ENCODE results near the gene GALNT16. TPM values are rescaled to one million over a fixed set of nuclear protein-coding genes. Genes with fewer than 3 reads are reported as not detected.

Gene GALNT16
- total and polyA plus RNA-seq, 2 donors (not counting 3 experiments of a cell fraction or from before 2014, with no cell fraction given) = 0.39 to 0.49 TPM

GRCh38 chr14:69312608-69313007 is 52.6 kb downstream of the GALNT16 start:
- Histone ChIP-seq H3K4me3 (replicated peaks in 1 of 3; ENCODE audit: insufficient read depth in 1 of 3, low read depth in 1 of 3, low read length in 3 of 3) (no peak overlapping the region), H3K27ac (ENCODE audit: insufficient read depth, low read depth, low read length) (no peak overlapping the region), H3K9me1 (replicated peaks; ENCODE audit: control insufficient read depth, extremely low read depth, insufficient read depth, low read length) (no peaks in the 10 kb centered on the region), H3K9ac (replicated peaks; ENCODE audit: extremely low read depth, insufficient read depth, low read length) (no peak overlapping the region), H3K36me3 (ENCODE audit: control insufficient read depth in 2 of 2, extremely low read depth in 1 of 2, insufficient read depth in 2 of 2, low read length in 2 of 2) (no peaks in the 10 kb centered on the region), H4K20me1 (replicated peaks; ENCODE audit: control insufficient read depth, extremely low read depth, insufficient read depth, low read length) (no peaks in the 10 kb centered on the region), H3K9me3 (replicated peaks; ENCODE audit: control insufficient read depth, insufficient read depth, low read length) (no peaks in the 10 kb centered on the region), H3K4me1 (ENCODE audit: control insufficient read depth, extremely low read depth, insufficient read depth, low read length) (no peaks in the 10 kb centered on the region), H3K27me3 (ENCODE audit: control insufficient read depth in 2 of 2, insufficient read depth in 2 of 2, low read length in 2 of 2) (peaks cover 9 to 17% of the 10 kb centered on the region in 2 experiments), H3K79me2 (ENCODE audit: control insufficient read depth, insufficient read depth, low read length) (no peaks in the 10 kb centered on the region), H2AFZ (ENCODE audit: low read depth, low read length) (no peak overlapping the region), H3K4me2 (ENCODE audit: insufficient read depth, low read length) (no peak overlapping the region)
- BruUV-seq (replicated peaks) = no TSS peak
- ChIA-PET POLR2A (no interaction called here), CTCF (no interaction called here)
- no peak for TF ChIP-seq POLR2A (IDR thresholded peaks at IDR 0.05; ENCODE audit: low read depth, low read length)
- no peak for TF ChIP-seq EZH2 (IDR thresholded peaks at IDR 0.05; ENCODE audit: borderline replicate concordance, low read depth, low read length, severe bottlenecking)
- TF ChIP-seq FOS (IDR thresholded peaks at IDR 0.05; ENCODE audit: borderline replicate concordance, insufficient read depth, low read length) = no peak
- TF ChIP-seq GATA2 (IDR thresholded peaks at IDR 0.05; ENCODE audit: insufficient read depth, insufficient read length, low read depth, low read length) = no peak
- TF ChIP-seq POLR2AphosphoS5 (IDR thresholded peaks at IDR 0.05; ENCODE audit: insufficient read depth, low read depth, low read length) = no peak
- no peak for TF ChIP-seq MYC (IDR thresholded peaks at IDR 0.05; ENCODE audit: low read depth, low read length)
- TF ChIP-seq, protein P1, sequence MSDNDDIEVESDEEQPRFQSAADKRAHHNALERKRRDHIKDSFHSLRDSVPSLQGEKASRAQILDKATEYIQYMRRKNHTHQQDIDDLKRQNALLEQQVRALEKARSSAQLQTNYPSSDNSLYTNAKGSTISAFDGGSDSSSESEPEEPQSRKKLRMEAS (IDR thresholded peaks at IDR 0.05; ENCODE audit: insufficient read depth, insufficient read length) = no peak
- no peak for TF ChIP-seq CTCF (IDR thresholded peaks at IDR 0.05; ENCODE audit: extremely low read depth in 1 of 2, insufficient read depth in 1 of 2, low read depth in 1 of 2, low read length in 2 of 2)
- TF ChIP-seq JUN (IDR thresholded peaks at IDR 0.05; ENCODE audit: borderline replicate concordance, insufficient read depth, insufficient read length, low read depth) = no peak
- intact Hi-C loops (cut with micrococcal nuclease) = no loop called here
- dilution Hi-C loops (cut with MboI; ENCODE audit: extremely low pct_ligation_motif_present, low sequenced_read_pairs) = no loop called here
- DNase-seq (ENCODE audit: low read depth, low spot score) = no peak
- no peak for FAIRE-seq

Data from endothelial cell of umbilical vein (primary cell).